IPS DF 4.7 (cell line): Measurements from ENCODE around the gene GRM8.

Experiments used
- DNase-seq: peaks from one replicate; pipeline ENCODE4 v3.0.0-alpha.2; 2013; ENCODE audit warnings: low spot score; ENCODE audit errors: extremely low read depth

GRM8 gene

DNA sequence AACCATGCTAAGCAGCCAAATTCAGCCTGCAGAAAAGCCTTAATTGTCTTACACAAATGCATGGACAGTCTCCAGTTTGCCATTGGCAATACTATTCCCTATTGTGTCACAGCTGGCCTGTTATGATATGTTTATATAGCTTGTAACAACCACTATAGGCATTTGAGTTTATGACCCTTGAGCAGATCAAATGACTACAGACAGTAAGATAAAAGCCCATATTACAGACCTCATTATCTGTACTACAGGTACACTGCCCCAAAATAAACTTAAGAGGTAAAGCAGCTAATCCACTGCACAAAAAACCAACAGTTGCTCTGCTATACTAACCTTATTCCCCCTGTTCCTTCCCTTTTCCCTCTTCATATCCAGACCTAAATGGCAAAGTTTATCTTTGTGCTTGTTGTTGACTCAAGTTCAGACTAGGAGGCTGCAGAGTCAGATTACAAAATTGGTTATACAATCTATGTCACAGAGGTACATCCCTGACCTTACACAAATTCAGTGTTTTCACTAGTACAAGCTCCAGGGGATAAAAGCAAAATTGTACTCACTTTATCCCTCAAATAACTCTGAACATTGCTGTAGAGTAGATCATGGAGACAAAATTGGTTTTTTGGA, 218.4 kb downstream of the GRM8 start:
- DNase-seq: no peak

DNA sequence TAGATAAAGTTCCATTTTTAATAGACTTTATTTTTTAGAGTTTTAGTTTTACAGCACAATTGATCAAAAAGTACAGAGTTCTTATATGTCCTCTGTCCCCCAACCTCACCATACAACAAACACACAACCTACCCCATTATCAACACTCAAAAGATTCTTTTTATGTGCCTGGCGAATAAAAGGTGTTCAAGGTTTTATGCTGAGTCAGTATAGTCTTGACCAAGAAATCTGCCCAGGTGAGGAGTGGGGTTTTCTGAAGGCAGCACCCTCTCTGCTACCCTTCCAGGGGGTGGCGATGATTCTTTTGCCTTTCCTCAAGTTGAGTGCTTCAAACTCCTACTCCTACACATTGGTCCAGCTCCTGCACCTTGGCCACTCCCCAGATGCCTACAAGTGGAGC, 222.9 kb downstream of the GRM8 start:
- DNase-seq: no peak

DNA sequence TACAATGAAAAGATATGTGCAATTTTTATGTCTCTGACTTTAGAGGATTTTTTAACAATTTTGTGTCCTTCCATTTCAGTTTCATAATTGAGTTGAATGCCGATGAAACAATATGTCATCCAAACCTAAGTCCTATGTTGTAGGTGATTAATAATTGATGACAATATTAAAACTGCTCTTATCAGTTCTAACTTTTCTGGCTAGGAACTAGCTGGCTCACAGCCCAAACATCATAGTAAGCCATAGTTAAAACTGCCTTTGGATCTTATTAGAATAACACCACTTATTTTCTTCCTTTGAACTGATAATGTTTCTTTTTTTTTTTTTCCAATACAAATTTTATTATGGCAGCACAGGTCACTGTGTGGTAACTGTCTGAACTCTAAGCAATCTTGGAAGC, 230.9 kb downstream of the GRM8 start:
- no peak for DNase-seq

DNA sequence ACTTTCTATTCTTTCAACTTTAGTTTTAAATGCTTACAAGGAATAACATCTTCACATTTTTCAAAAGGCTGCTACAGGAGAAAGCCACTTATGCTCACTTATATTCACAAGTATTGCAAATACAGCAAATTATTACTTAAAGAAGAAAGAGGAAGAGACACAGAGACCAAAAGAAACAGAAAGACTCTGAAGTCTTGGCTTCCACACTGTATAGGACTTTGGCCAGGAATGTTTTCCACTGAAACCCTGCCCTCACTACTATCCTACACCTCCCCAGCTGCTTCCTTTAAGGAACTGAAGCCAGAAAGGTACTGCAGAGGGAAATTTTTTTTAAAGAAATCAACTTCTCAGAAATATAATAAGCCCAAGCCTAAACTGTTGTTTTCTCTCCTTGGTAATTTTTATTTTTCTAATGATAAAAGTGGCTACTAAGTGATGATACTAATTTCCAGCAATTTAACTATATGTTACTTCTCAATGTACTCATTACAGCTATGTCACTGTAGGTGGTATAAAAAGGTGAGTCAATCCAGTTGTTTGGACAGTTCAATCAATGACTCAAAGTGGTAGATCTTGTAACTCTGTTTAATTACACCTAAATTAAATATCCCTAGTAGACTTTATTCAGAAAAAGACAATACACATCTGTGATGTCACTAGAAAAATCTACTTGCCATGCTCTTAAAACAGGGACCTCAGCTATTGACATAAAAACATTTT, 231.6 kb downstream of the GRM8 start:
- DNase-seq: no peak

DNA sequence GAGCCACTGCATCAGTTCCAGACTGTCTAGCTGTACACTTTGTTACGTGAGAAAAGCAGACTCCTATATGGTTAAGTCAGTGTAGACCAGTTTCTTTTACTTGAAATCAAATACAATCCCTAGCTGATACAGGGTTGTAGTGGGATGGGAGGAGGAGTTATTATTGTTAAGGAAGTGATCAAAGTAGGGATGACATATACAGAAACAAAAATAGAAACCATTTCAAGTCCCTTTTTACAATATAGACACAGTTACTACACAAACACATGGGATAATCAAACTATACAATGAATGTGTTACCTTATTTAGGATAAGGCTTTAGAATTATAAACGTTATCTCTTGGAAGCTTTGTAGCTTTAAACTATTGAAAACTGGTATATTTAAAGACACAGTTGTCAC, 233.9 kb downstream of the GRM8 start:
- no peak for DNase-seq

DNA sequence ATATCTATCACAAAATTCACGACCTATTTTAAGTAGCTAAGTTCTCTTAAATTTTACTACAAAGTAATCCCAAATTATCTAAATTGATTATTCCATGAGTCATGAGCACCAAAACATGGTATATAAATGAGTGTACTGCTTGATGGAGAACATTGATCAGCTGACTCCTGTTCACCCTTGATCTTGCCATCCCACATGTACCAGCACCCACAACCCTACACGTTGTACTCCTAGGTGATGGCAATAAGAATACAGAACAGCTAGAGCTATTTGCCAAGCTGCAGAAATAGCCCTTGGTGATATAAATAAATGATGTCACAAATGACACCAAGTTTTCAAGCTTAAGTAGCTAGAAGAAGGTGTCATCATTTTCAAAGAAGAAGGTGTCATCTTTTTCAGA, 235.5 kb downstream of the GRM8 start:
- no peak for DNase-seq

DNA sequence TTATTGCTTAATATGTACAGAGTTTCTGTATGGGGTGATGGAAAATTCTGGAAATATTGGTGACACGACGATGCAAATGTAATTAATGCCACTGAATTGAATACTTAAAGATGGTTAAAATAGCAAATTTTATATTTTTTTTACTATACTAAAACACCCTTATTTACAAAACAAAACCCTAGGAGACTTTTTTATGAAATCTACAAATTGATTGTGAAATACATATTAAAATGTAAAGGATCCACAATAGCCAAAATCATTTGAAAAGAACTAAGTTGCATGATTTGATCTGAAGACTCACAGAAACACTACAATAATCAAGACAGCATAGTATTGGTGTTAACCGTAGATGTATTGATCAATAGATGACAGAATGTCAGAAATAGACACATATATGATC, 252.0 kb downstream of the GRM8 start:
- no peak for DNase-seq

DNA sequence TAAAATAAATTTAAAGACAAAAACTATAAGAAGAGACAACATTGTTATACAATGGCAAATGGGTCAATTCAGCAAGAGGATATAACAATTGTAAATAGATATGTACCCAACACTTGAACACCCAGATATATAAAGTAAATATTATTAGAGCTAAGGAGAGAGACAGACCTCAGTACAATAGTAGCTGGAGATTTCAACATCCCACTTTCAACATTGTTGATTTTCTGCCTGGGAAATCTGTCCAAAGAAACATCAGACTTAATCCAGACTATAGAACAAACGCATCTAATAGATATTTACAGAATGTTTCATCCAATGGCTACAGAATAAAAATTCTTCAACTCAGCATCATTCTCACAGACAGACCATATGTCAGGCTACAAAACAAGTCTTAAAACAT, 256.1 kb downstream of the GRM8 start:
- DNase-seq: no peak

DNA sequence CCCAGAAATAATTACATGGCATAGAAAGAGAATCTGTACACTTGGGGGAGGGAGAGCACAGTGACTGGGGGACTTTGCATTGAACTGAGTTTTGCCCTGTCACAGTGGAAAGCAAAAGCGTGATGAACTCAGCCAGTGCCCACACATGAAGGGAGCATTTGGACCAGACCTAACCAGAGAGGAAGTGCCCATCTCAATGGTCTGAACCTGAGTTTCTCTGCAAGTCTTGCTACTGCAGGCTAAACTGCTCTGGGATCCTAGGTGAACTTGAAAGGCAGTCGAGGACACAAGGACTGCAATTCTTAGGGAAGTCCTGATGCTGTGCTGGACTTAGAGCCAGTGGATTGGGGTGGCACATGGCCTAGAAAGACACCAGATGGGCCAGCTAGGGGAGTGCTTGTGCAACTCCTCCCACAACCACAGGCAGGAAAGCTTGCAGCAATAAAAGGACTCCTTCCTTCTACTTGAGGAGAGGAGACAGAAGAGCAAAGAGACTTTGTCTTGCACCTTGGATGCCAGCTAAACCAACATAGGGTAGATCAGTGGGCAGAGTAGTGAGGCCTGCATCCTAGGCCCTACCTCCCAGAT, 259.0 kb downstream of the GRM8 start:
- no peak for DNase-seq

DNA sequence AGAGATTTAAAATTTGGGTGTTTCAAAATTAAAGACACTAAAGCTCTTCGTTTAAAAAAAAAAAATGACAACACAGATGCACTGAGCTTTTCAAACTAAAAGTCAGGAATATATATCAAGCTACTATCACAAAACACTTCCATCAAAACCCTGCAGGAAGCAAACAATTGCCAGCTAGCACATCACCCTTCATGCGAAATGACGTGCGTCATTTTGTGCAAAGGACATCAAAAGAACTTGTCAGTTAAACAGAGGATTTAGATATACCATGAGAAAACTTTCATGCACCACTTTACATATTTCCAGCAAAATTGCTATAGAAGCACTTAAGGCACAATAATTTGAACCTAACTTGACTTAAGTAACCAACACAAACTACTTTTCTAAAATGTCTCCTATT, 264.7 kb downstream of the GRM8 start:
- DNase-seq: no peak

DNA sequence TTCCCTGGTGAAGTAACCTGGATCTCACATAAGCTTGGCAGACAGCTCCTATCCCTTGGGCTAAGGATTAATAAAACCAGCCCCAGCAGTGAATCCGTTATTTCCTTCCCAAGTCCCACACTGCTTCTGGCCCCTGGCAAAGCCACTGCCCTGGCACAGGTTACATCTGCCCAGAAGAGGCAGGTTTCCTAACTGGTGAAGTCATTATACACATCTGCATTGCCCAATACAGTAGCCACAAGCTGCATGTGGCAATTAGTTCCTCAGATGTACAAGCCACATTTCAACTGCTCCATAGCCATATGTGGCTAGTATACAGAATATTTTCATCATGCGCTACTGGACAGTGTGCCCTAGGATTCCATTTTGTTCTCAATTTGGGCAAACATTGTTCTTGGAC, 273.0 kb downstream of the GRM8 start:
- no peak for DNase-seq

DNA sequence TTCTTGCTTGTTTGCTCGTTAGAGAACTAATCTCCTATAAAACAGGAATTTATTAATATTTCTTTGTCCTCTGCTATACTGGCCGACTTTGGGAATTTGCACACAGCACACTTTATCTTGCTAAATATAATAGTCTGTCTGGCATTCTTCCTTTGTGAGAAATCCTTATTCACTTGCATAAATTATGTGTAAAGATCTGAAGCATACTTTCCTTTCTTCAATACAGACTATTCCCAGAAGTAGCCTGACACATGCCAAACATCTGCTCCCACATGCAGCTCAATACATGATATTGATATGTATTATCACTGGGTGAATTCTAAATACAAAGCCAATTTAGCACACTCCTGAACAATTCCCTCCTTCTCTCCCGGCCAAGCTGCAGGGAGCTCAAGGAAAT, 273.9 kb downstream of the GRM8 start:
- DNase-seq: no peak

DNA sequence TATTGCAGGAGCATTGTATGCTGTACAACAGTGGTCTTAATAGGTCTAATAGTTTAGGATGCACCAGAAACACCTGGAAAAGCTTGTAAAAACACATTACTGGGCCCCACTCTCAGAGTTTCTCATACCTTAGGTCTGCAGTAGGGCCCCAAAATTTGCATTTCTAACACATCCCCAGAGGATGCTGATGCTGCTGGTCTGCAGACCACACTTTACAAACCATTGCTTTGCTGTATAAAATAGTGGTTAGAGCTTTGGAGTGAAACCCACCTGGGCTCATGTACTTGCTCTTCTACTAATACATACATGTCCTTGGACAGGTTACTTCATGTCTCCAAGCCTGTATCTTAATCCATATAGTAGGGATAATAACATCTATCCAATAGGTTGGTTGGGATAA, 279.7 kb downstream of the GRM8 start:
- DNase-seq: no peak

DNA sequence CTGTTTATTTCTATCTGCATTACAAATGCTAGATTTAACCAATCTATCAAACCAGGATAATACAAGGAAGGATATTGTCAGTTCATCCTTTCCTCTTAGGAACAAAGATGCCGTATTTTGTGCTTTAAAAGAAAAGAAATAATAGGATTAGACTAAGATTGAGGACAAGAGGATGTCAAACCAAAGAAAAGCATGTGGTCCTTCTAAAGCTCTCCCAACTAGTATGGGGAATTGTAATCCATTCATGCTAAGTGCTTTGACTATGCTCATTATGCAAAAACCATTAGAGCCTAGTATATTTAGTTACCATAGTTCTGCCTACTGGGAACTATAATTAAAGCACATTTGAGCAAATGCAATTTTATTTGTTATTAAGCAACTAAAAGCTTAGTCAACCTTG, 280.2 kb downstream of the GRM8 start:
- no peak for DNase-seq

DNA sequence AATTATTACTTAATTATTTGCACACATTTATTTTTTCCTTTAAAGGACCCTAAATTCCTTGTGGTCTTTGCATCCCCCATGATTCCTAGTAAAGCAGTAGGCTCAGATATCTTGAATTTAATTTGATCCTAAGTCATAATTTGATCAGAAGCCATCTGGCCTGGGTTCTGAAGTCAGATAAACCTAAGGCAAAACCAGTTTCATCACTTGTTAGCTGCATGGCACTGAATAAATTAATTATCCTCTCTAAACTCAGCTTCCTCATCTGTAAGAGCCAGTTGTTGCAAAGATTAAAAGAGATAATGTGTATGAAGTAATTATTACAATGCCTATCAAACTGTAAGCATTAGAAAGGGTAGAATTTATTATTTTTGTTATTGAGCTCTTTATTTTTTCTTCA, 293.1 kb downstream of the GRM8 start:
- no peak for DNase-seq

DNA sequence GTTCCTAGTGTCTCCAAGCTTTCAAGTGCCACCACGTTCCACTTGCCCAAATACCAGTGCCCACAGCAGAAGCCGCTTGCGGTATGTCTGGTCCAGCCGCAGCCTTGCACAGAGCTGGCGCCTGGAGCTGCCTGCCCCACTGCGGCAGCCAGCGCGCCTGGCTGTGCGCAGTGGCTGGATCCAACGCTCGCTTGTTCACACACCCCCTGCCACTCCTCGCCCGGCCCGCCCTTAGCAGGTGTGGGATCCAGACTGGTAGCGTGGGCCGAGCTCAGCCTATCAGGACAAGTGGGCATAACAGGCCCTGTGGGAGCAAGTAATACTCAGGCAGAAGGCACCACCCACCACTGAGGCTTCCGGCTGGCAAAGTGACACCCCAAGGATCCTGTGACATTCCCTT, 294.4 kb downstream of the GRM8 start:
- DNase-seq: no peak

DNA sequence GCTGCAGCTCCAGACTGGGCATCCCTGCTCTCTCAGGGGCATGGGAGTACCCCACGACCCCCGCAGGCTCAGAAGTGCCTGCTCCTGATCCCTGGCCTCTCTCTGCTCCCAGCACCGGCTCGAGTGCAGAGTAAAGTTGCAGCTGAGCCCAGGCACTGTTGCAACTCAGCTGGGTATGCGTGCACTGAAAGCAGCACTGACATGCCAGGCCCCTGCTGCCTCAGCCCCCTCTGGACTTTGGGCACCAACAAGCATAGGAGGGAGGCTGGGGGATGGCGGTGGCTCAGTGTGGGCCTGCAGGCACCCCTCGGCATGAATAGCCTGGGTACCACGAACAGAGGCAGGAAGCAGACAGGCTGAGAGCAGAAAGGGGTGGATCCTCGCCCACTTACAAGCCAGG, 295.3 kb downstream of the GRM8 start:
- DNase-seq: no peak

DNA sequence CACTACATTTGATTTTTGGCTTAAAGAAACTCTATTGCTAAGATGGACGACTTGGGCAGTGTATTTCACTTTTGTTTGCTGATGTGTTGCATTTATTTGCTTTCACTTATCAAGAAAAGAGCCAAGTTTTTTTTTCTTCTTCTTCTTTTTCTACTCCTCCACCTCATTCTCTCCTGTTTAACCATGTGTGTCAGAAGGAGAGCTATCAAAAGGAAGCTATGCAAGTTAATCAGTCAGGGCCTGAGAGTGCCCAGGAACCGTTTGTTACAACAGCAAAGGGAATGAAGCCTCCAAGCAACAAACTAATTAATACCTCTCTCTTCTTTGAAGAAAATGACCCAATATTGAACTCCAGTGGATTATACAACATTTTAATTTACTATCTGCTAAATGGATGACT, 299.3 kb downstream of the GRM8 start:
- no peak for DNase-seq

DNA sequence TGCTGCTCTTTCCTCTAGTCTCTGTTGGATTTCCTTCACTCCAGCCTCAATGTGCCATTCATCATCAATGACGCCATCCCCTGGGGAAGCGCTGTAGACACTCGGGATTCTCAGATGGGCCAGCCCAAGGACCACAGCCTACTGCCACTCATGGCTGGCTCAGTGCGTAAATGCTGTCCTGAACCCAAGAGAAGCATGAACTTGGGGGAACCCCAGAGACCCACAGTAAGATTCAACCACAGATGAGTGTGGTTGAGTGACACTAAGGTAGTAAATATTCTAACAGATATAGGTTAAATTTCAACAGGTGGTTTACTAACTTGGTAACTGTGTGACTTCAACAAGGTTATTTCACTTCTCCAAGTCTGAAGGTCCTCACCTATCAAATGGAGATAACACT, 304.1 kb downstream of the GRM8 start:
- no peak for DNase-seq

DNA sequence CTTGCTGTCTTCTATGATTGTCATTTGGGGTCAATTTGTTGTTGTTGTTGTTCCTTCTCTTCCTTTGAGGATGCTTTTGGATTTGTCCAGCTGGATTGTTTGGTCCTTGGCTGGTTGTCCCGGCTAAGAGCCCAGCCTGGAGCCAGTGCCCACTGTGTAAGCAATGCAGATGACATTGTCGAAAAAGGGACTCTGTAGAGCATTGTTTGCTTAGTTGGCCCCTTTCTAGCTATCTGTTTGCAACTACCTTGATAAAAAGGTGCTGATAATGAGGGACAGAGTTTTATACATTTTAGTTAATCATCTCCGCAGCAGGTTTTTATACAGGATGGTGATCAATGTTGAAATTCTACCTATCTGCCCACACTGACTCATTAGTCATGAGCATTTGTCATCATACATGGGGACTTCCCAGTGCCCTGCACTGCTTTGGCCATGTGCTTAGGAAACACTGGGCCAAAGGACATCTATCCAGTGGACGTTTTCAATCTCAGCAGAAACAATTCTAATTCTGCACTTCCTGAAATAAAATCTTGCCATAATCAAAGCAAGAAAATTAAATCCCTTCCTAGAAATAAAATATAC, 311.9 kb downstream of the GRM8 start:
- DNase-seq: no peak

DNA sequence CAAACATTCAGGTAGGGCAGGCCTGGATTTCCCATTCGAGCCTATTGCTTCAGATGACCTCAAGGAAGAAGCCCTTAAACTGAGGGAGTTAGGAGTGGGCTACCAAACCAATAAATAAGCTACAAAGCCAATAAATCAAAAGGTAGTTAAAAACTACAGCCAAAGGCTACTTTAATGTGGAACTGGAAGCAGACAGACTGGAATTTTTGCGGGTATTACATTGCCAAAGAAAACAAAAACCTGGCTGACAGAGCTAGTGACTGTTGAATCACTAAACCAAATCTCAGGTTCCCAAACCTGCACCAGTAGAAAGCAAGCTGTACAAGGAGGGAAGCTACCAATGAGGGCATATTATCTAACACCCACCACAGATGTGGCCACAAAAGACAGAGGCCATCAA, 315.6 kb downstream of the GRM8 start:
- DNase-seq: no peak

DNA sequence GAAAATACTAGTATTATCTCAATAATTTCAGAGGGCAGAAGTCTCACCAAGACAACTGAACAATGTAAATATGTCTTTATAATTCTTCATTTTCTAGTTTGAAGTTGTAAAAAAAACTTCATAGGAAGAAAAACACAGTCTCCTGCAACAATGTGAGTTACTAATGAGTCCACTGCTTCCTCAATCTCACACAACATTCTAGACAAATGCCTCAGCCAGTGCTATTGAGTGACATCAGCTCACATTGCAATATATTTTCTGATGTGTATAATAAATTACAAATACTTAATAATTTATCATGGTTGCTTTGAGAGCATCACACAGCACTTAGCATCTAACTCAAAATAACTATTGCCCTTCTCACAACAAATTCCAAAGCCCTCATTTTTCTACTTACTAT, 321.2 kb downstream of the GRM8 start:
- DNase-seq: no peak

DNA sequence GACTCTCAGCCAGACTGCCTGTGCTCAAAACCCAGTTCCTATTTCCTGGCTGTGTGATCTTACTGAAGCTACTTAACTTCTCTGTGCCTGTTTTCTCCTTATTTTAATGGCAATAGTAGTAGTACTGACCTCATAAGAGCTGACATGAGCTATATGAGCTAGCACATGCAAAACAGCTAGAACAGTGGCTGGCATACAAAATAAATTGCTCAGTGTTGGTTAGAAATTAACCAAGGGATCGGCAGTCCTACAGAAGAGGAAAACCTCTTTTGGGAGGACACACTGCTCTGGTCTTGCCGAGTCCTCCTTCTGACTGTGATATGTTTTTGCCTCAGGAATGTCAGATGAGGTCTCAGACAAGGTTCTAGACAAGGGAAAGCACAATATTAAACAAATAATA, 322.6 kb downstream of the GRM8 start:
- DNase-seq: no peak
